ENCODE measurements around the gene MOB1B. TPM values are rescaled to one million over a fixed set of nuclear protein-coding genes. Genes with fewer than 3 reads are reported as not detected.

Gene MOB1B
- polyA plus RNA-seq, 1 donor from 2014 or later, result 32.9 TPM

GRCh38 chr4:70945046-70945445 is 42.9 kb downstream of the MOB1B start:
- H3K9ac ChIP-seq (ENCODE audit: low read length), result no peak overlapping the region
- H2AFZ ChIP-seq (ENCODE audit: low read depth, low read length), result no peak overlapping the region
- no peaks in the 10 kb centered on the region for H3F3A ChIP-seq (ENCODE audit: insufficient read depth, low read length, poor library complexity, severe bottlenecking)
- no peak overlapping the region for H3K27ac ChIP-seq (ENCODE audit: low read length)
- TF ChIP-seq SMC3 (conservative IDR thresholded peaks at IDR 0.05; ENCODE audit: poor library complexity), result no peak
- no peak for TF ChIP-seq TAF1 (IDR thresholded peaks at IDR 0.05; ENCODE audit: low read depth)
- no peak overlapping the region for H3K4me3 ChIP-seq (ENCODE audit: low read length)
- H3K36me3 ChIP-seq (ENCODE audit: insufficient read depth, low read length), result no peaks in the 10 kb centered on the region
- H4K20me1 ChIP-seq (ENCODE audit: insufficient read depth), result no peaks in the 10 kb centered on the region
- no peak overlapping the region for H3K4me2 ChIP-seq (ENCODE audit: low read length)
- H3K27me3 ChIP-seq (ENCODE audit: insufficient read depth, low read depth, low read length), result no peaks in the 10 kb centered on the region
- peaks cover 43% of the 10 kb centered on the region for H3K79me2 ChIP-seq (replicated peaks; ENCODE audit: insufficient read depth, low read length)
- H3K9me3 ChIP-seq (ENCODE audit: low read length), result no peaks in the 10 kb centered on the region
- H3K9me2 ChIP-seq (ENCODE audit: insufficient read depth, low read length), result no peaks in the 10 kb centered on the region

GRCh38 chr4:70945452-70946055 is 43.4 kb downstream of the MOB1B start:
- TF ChIP-seq POLR2AphosphoS5 (IDR thresholded peaks at IDR 0.05) (no peak), CTCF (IDR thresholded peaks at IDR 0.05; ENCODE audit: poor library complexity, severe bottlenecking) (no peak), EZH2 (IDR thresholded peaks at IDR 0.05; ENCODE audit: borderline replicate concordance, insufficient read depth, low read length, poor library complexity, severe bottlenecking) (no peak), EP300 (conservative IDR thresholded peaks at IDR 0.05; ENCODE audit: poor library complexity, severe bottlenecking) (no peak), MXI1 (conservative IDR thresholded peaks at IDR 0.05; ENCODE audit: poor library complexity, severe bottlenecking) (no peak), SMC3 (conservative IDR thresholded peaks at IDR 0.05; ENCODE audit: poor library complexity) (no peak), TAF1 (IDR thresholded peaks at IDR 0.05; ENCODE audit: low read depth) (no peak), REST (IDR thresholded peaks at IDR 0.05; ENCODE audit: borderline replicate concordance) (no peak), RAD21 (conservative IDR thresholded peaks at IDR 0.05) (no peak)
- Histone ChIP-seq H4K20me1 (ENCODE audit: insufficient read depth) (no peaks in the 10 kb centered on the region), H3K36me3 (ENCODE audit: insufficient read depth, low read length) (no peaks in the 10 kb centered on the region), H3K9me3 (ENCODE audit: low read length) (no peaks in the 10 kb centered on the region), H3K4me3 (ENCODE audit: low read length) (no peak overlapping the region), H3K79me2 (replicated peaks; ENCODE audit: insufficient read depth, low read length) (peaks cover 46% of the 10 kb centered on the region), H3K9ac (ENCODE audit: low read length) (no peak overlapping the region), H2AFZ (ENCODE audit: low read depth, low read length) (no peak overlapping the region), H3F3A (ENCODE audit: insufficient read depth, low read length, poor library complexity, severe bottlenecking) (no peaks in the 10 kb centered on the region), H3K9me2 (ENCODE audit: insufficient read depth, low read length) (no peaks in the 10 kb centered on the region), H3K4me2 (ENCODE audit: low read length) (no peak overlapping the region), H3K27me3 (ENCODE audit: insufficient read depth, low read depth, low read length) (no peaks in the 10 kb centered on the region), H3K27ac (ENCODE audit: low read length) (no peak overlapping the region)

Measured in neural cell (in vitro differentiated cells).